Right cardiac atrium (tissue), 5 donors: ENCODE measurements around the gene DRC3. TPM values are rescaled to one million over a fixed set of nuclear protein-coding genes. Genes with fewer than 3 reads are reported as not detected.

Source experiments
- ATAC-seq, 2 donors: fragments of 200-7000 bp; cut with Tn5 transposase; one replicate each; pipeline versions ENCODE4 v1.8.0 to v1.9.1; 2020; ENCODE audit warnings: moderate library complexity in 2 of 2, mild to moderate bottlenecking in 1 of 2
- DNase-seq, 3 donors: peaks; one replicate each; pipeline ENCODE4 v3.0.0-alpha.2; 2020
- H3K27ac ChIP-seq: one replicate; pipeline ENCODE4 v1.5.1; 2013; ENCODE audit warnings: mild to moderate bottlenecking, low read length, control low read depth, moderate library complexity
- H3K27me3 ChIP-seq: one replicate; pipeline ENCODE4 v1.6.1; 2013; ENCODE audit not compliant: control insufficient read depth, insufficient read depth
- H3K4me1 ChIP-seq: one replicate; pipeline ENCODE4 v1.6.1; 2013; ENCODE audit warnings: low read length; ENCODE audit not compliant: control insufficient read depth, insufficient read depth
- H3K4me3 ChIP-seq: one replicate; pipeline ENCODE4 v1.5.1; 2013; ENCODE audit warnings: low read length, control low read depth
- H3K9me3 ChIP-seq: one replicate; pipeline ENCODE4 v1.6.1; 2013; ENCODE audit warnings: low read length; ENCODE audit not compliant: control insufficient read depth
- WGBS: extraction: QIAGEN DNeasy Blood & Tissue Kit; methylation state at CpG from one replicate; pipeline ENCODE4 v1.1.7; 2013; 5-methylcytosine and 5-hydroxymethylcytosine counted together
- intact Hi-C, 4 donors: fragments of 100-400 bp; cut with DNase I; formaldehyde crosslinking; loops; one replicate each; pipeline versions ENCODE4 v1.11.0 to v1.14.0; 2022 to 2023
- polyA plus RNA-seq: library from polyadenylated mRNA; stranded (reverse); fragments of 200-250 nt; gene quantifications from one replicate; pipeline ENCODE4 v1.2.3, GENCODE V29; 2013
- total RNA-seq, 4 donors: library from RNA; stranded (reverse); fragmentation: NEBNext Ultra II Directional; extraction: Animal tissue kit (Norgen Biotek cat#: 25700); gene quantifications; one replicate each; pipeline ENCODE4 v1.2.1, GENCODE V29; 2021
- donor health status: healthy with polysubstance abuse.
- donor health status: DM: no; HTN: yes; CAD: no.
- donor health status: DM: no; HTN: no; CAD: no.
- donor health status: DM: no; HTN: yes; CAD: no; lungs with severe emphysema.
- donor health status: DM: yes; HTN: yes; CAD: no.

DRC3 gene
- total and polyA plus RNA-seq, 5 donors = 1.4 to 3.2 (median 1.8) TPM

- WGBS = 86% methylated on average over 7 of the region's 7 CpGs
- H3K4me3 ChIP-seq = no peak overlapping the region
- intact Hi-C loops = no loop called here
- DNase-seq (no peak), ATAC-seq (no peak)
- H3K4me1 ChIP-seq = peaks cover 11% of the 10 kb centered on the region
- H3K27ac ChIP-seq = peak overlapping the region; percentile 44
- H3K9me3 ChIP-seq = no peaks in the 10 kb centered on the region
- H3K27me3 ChIP-seq = no peaks in the 10 kb centered on the region
Observed at GRCh38 chr17:17957584-17957916, 15.1 kb upstream of the DRC3 start.

GRCh38 chr17:17958982-17959381 lies 13.7 kb upstream of the DRC3 start:
- intact Hi-C loops = no loop called here
- Histone ChIP-seq H3K4me3 (no peak overlapping the region), H3K9me3 (no peaks in the 10 kb centered on the region), H3K4me1 (peaks cover 11% of the 10 kb centered on the region), H3K27ac (no peak overlapping the region), H3K27me3 (no peaks in the 10 kb centered on the region)
- ATAC-seq (no peak), DNase-seq (no peak)
- WGBS = 80% methylated on average over 5 of the region's 5 CpGs

GRCh38 chr17:17959520-17960361 lies 12.9 kb upstream of the DRC3 start:
- Histone ChIP-seq H3K9me3 (no peaks in the 10 kb centered on the region), H3K4me1 (peaks cover 11% of the 10 kb centered on the region), H3K27me3 (no peaks in the 10 kb centered on the region), H3K4me3 (peak overlapping the region; percentile 35), H3K27ac (peak overlapping the region; percentile 32)
- ATAC-seq = peak; percentile 7 to 12
- WGBS = 20% methylated on average over 7 of the region's 7 CpGs
- intact Hi-C loops = no loop called here
- no peak for DNase-seq

GRCh38 chr17:17960500-17961030 lies 12.1 kb upstream of the DRC3 start:
- no peaks in the 10 kb centered on the region for H3K9me3 ChIP-seq
- 74% methylated on average over 5 of the region's 5 CpGs for WGBS
- H3K27me3 ChIP-seq = no peaks in the 10 kb centered on the region
- no peak overlapping the region for H3K4me3 ChIP-seq
- H3K27ac ChIP-seq = no peak overlapping the region
- intact Hi-C loops = no loop called here
- ATAC-seq (no peak), DNase-seq (no peak)
- H3K4me1 ChIP-seq = peaks cover 7% of the 10 kb centered on the region

- no peaks in the 10 kb centered on the region for H3K27me3 ChIP-seq
- ATAC-seq (no peak), DNase-seq (no peak)
- no peak overlapping the region for H3K4me3 ChIP-seq
- WGBS = 68% methylated on average over 4 of the region's 4 CpGs
- no peaks in the 10 kb centered on the region for H3K9me3 ChIP-seq
- peaks cover 4% of the 10 kb centered on the region for H3K4me1 ChIP-seq
- intact Hi-C loops = no loop called here
- no peak overlapping the region for H3K27ac ChIP-seq
Observed at GRCh38 chr17:17963066-17963465, 9.6 kb upstream of the DRC3 start.

- Histone ChIP-seq H3K9me3 (no peaks in the 10 kb centered on the region), H3K4me3 (no peak overlapping the region), H3K4me1 (peaks cover 3% of the 10 kb centered on the region), H3K27ac (no peak overlapping the region), H3K27me3 (no peaks in the 10 kb centered on the region)
- intact Hi-C loops = no loop called here
- no peak for ATAC-seq
- DNase-seq = no peak
- 67% methylated on average over 7 of the region's 7 CpGs for WGBS
Observed at GRCh38 chr17:17963694-17964436, 8.8 kb upstream of the DRC3 start.

GRCh38 chr17:17964710-17965109 lies 8.0 kb upstream of the DRC3 start:
- ATAC-seq (no peak), DNase-seq (no peak)
- H3K27me3 ChIP-seq = no peaks in the 10 kb centered on the region
- WGBS = 78% methylated on average over 4 of the region's 4 CpGs
- H3K27ac ChIP-seq = no peak overlapping the region
- no peak overlapping the region for H3K4me3 ChIP-seq
- H3K4me1 ChIP-seq = peaks cover 3% of the 10 kb centered on the region
- no peaks in the 10 kb centered on the region for H3K9me3 ChIP-seq
- intact Hi-C loops = no loop called here

GRCh38 chr17:17965152-17965721 lies 7.4 kb upstream of the DRC3 start:
- Histone ChIP-seq H3K27ac (no peak overlapping the region), H3K4me1 (peaks cover under 1% of the 10 kb centered on the region), H3K4me3 (no peak overlapping the region), H3K9me3 (no peaks in the 10 kb centered on the region), H3K27me3 (no peaks in the 10 kb centered on the region)
- DNase-seq (no peak), ATAC-seq (no peak)
- 90% methylated on average over 2 of the region's 2 CpGs for WGBS
- intact Hi-C loops = no loop called here

GRCh38 chr17:17966399-17966798 lies 6.3 kb upstream of the DRC3 start:
- H3K4me1 ChIP-seq = peaks cover 5% of the 10 kb centered on the region
- 85% methylated on average over 3 of the region's 3 CpGs for WGBS
- no peaks in the 10 kb centered on the region for H3K9me3 ChIP-seq
- no peak overlapping the region for H3K4me3 ChIP-seq
- DNase-seq = no peak
- no peak for ATAC-seq
- H3K27me3 ChIP-seq = no peaks in the 10 kb centered on the region
- intact Hi-C loops = no loop called here
- H3K27ac ChIP-seq = no peak overlapping the region

GRCh38 chr17:17970699-17971430 lies 1.8 kb upstream of the DRC3 start:
- ATAC-seq = no peak

More at GRCh38 chr17:17970699-17971430, 1.8 kb upstream of the DRC3 start:
- intact Hi-C loops = loop anchor here in 1 of 4 donors (10.0 kb wide), 2 partner anchors 46 to 64 kb away; partner anchors contain the start of genes ATPAF2 and GID4
- Histone ChIP-seq H3K4me3 (peak overlapping the region; percentile 60), H3K4me1 (peaks cover 6% of the 10 kb centered on the region), H3K27me3 (no peaks in the 10 kb centered on the region), H3K27ac (peak overlapping the region; percentile 68), H3K9me3 (no peaks in the 10 kb centered on the region)
- no peak for DNase-seq
- 35% methylated on average over 1 of the region's 1 CpG for WGBS
